Measurements from ENCODE around the gene CRYBB1. TPM values are rescaled to one million over a fixed set of nuclear protein-coding genes. Genes with fewer than 3 reads are reported as not detected.
A peak's percentile ranks its signal among the peaks of the same experiment; 100 is the strongest.

CRYBB1 gene
- total RNA-seq, 4 donors from 2014 or later = not detected

DNA sequence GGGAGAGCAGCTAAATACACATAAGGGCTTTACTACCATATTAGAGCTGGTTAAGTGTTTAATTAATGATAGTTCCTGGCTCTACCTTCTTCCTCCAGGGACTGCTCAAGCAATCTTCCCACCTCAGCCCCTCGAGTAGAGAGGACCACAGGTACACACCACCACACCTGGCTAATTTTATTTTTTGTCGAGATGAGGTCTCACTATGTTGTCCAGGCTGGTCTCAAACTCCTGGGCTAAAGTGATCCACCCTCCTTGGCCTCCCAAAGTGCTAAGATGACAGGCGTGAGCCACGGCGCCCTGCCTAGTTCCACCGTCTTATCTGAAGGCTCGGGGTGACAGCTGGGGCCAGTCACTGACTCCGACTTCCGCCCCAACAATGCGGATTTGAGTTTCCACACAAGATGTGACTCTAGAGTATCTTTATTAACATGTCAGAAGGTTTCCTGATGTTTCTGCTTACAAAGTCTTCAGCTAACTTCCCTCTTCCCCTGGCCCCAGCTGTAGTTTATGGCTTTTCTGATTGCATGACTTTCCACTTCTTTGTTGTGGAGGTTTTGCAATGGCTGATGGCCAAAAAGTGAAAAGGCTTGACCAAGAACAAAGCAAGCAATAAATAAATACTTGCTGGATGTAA lies 44.7 kb downstream of the CRYBB1 start:
- H3K27ac ChIP-seq = peak overlapping the region in 2 of 4 donors; percentile 25 to 31
- peak in 2 of 3 donors; percentile 30 to 62 for DNase-seq
- no peak overlapping the region for H3K4me3 ChIP-seq
- H3K4me1 ChIP-seq = peaks cover 0 to 14% (median 0%) of the 10 kb centered on the region in 4 donors
- no peaks in the 10 kb centered on the region for H3K27me3 ChIP-seq
- H3K36me3 ChIP-seq = no peaks in the 10 kb centered on the region
- TF ChIP-seq, protein P1, sequence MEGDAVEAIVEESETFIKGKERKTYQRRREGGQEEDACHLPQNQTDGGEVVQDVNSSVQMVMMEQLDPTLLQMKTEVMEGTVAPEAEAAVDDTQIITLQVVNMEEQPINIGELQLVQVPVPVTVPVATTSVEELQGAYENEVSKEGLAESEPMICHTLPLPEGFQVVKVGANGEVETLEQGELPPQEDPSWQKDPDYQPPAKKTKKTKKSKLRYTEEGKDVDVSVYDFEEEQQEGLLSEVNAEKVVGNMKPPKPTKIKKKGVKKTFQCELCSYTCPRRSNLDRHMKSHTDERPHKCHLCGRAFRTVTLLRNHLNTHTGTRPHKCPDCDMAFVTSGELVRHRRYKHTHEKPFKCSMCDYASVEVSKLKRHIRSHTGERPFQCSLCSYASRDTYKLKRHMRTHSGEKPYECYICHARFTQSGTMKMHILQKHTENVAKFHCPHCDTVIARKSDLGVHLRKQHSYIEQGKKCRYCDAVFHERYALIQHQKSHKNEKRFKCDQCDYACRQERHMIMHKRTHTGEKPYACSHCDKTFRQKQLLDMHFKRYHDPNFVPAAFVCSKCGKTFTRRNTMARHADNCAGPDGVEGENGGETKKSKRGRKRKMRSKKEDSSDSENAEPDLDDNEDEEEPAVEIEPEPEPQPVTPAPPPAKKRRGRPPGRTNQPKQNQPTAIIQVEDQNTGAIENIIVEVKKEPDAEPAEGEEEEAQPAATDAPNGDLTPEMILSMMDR (IDR thresholded peaks at IDR 0.05) = no peak
- no peak for TF ChIP-seq POLR2A (IDR thresholded peaks at IDR 0.05)
- H3K9me3 ChIP-seq = no peaks in the 10 kb centered on the region

DNA sequence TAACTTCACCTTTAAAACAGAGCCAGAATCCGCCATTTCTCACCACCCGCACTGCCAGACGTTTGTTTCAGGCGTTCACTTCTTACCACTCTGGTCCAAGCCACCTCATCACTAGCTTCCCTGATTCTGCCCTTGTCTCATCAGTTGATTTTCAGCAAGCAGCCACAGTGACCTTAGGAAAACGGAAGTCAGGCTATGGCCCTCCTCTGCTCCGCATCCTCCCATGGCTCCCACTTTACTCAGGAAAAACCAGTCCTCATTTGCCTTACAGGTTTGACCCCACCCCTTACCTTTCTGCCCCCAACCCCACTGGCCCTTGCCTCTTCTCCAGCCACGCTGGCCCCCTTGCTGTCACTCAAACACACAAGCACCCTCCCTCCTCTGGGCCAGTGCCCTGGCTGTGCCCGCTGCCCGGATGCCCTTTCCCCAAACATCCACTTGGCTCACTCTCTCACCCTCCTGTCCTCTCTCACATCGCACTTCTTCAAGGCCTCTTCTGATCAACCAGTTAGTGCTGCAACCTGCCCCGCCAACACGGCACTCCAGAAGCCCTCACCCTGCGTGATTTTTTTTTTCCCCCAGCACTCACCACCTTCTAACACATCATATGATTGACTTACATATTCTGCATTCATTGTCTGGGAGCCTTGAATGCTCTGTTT lies 46.8 kb downstream of the CRYBB1 start:
- H3K36me3 ChIP-seq = no peaks in the 10 kb centered on the region
- no peaks in the 10 kb centered on the region for H3K27me3 ChIP-seq
- H3K4me1 ChIP-seq = peaks cover 0 to 14% (median 0%) of the 10 kb centered on the region in 4 donors
- no peak overlapping the region for H3K27ac ChIP-seq
- H3K4me3 ChIP-seq = no peak overlapping the region
- no peaks in the 10 kb centered on the region for H3K9me3 ChIP-seq
- DNase-seq = no peak
- TF ChIP-seq, protein P1 (IDR thresholded peaks at IDR 0.05) = no peak
- no peak for TF ChIP-seq POLR2A (IDR thresholded peaks at IDR 0.05)

DNA sequence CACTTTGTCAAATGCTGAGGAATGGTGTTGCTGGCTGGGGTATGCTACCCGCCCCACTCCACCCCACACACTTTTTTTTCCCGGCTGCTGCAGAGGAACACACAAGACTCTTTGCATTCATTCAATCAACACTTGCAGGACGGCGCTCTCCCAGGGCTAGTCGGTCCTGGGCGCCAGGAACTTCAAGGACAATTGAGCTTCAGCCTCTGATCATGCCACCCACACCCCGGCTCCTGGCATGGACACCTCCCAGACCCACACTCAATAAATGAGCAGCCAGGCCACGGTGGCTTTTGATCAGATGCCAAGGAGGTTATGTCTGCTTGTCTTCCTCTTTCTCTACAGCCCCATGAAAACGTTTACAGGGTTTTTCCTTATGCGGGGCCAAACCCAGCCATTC lies 47.7 kb downstream of the CRYBB1 start:
- H3K27ac ChIP-seq = no peak overlapping the region

DNA sequence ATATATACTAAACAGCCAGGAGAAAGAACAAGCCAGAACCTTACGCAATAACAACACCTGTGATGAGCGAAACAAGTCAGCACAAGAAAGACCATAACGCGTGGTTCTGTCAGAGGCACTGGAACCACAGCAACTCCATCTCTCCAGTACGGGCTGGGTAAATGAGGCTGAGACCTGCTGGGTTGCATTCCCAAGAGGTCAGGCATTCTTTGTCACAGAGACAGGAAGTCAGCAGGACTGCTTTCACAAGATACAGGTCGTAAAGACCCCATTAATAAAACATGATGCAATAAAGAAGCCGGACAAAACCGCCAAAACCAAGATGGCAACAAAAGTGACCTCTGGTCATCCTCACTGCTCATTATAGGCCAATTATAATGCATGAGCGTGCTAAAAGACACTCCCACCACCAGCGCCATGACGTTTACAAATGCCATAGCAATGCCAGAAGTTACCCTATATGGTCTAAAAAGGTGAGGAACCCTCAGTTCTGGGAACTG lies 49.6 kb downstream of the CRYBB1 start:
- Histone ChIP-seq H3K27me3 (no peaks in the 10 kb centered on the region), H3K36me3 (no peaks in the 10 kb centered on the region), H3K4me3 (no peak overlapping the region), H3K4me1 (peaks cover 0 to 5% (median 0%) of the 10 kb centered on the region in 4 donors), H3K27ac (no peak overlapping the region), H3K9me3 (no peaks in the 10 kb centered on the region)
- no peak for DNase-seq
- TF ChIP-seq POLR2A (IDR thresholded peaks at IDR 0.05) = no peak
- TF ChIP-seq, protein P1 (IDR thresholded peaks at IDR 0.05) = no peak

More for the DNA sequence above, 47.7 kb downstream of the CRYBB1 start:
- Histone ChIP-seq H3K4me3 (no peak overlapping the region), H3K4me1 (peaks cover 0 to 14% (median 0%) of the 10 kb centered on the region in 4 donors), H3K36me3 (no peaks in the 10 kb centered on the region), H3K9me3 (no peaks in the 10 kb centered on the region), H3K27me3 (no peaks in the 10 kb centered on the region)
- DNase-seq = no peak
- TF ChIP-seq, protein P1 (IDR thresholded peaks at IDR 0.05) = no peak
- no peak for TF ChIP-seq POLR2A (IDR thresholded peaks at IDR 0.05)

DNA sequence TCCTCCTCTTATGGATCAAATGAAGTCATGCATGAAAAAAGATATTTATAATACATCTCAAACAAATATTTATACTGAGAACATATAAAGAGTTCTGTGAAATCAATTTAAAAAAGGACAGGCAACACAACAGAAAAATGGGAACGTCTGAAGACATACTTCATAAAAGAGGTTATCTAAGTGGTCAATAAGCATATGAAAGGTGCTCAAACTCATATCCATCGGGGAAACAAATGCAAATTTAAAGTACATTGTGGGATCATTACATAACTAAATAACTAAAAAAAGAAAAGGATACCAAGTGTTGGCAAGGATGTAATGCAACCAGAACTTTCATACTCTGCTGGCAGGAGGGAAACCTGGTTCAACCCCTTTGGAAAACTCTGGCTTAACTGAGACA lies 50.2 kb downstream of the CRYBB1 start:
- no peaks in the 10 kb centered on the region for H3K4me1 ChIP-seq
- TF ChIP-seq, protein P1 (IDR thresholded peaks at IDR 0.05) = no peak
- TF ChIP-seq POLR2A (IDR thresholded peaks at IDR 0.05) = no peak
- no peak for DNase-seq
- H3K9me3 ChIP-seq = no peaks in the 10 kb centered on the region
- H3K27me3 ChIP-seq = no peaks in the 10 kb centered on the region
- no peaks in the 10 kb centered on the region for H3K36me3 ChIP-seq
- no peak overlapping the region for H3K27ac ChIP-seq
- no peak overlapping the region for H3K4me3 ChIP-seq
